Measurements from ENCODE around the gene RFT1. TPM values are rescaled to one million over a fixed set of nuclear protein-coding genes. Genes with fewer than 3 reads are reported as not detected.

Gene RFT1
- total RNA-seq, 4 donors from 2014 or later = 4.9 to 18.2 (median 12.8) TPM

DNA sequence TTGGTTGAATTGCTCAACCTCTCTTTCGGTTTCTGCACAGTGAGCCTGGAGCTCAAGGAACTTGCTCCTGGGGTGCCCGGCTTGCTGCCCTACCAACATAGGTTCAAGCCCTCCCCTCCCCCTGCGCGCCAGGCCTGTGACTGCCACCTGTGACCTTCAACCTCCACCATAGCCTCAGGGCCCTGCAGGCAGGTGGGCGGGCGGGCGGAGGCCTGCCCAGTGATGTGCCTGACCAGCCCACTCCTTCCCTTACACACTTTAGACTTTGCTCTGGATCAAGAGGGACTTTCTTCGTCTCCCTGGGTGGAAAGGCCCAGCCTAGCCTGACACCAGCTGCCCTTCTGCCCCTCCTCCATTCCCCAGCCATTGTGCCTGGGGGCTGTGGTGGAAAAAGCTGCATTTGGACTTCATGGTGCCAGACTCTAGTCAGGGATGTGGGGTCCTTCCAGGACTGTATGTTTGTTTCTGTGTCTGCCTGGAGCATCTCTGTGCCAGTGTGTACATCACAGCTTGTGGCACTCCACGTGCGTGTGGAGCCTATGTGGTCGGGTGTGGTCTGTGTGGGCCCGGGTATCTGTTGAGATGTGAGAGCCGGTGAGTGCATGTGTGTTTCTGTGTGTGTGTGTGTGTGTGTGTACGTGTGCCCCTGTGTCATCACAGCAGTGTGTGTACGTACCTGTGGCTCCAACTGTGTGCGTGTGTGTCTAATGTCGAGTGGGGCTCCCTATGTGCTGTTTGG is 40.3 kb upstream of the RFT1 start:
- DNase-seq = no peak
- H3K27ac ChIP-seq = peak overlapping the region in 1 of 4 donors; percentile 23
- WGBS, 2 donors = 62 to 75% methylated on average over 7 of the region's 17 CpGs
- H3K9me3 ChIP-seq = no peaks in the 10 kb centered on the region
- peaks cover 0 to 61% (median 6%) of the 10 kb centered on the region in 3 donors for H3K36me3 ChIP-seq
- H3K4me3 ChIP-seq = peak overlapping the region in 1 of 4 donors; percentile 12
- intact Hi-C loops (cut with DNase I) = no loop called here
- peaks cover 19 to 65% (median 35%) of the 10 kb centered on the region in 3 donors for H3K4me1 ChIP-seq
- no peaks in the 10 kb centered on the region for H3K27me3 ChIP-seq
- TF ChIP-seq POLR2A (IDR thresholded peaks at IDR 0.05) = no peak
- TF ChIP-seq, protein P1, sequence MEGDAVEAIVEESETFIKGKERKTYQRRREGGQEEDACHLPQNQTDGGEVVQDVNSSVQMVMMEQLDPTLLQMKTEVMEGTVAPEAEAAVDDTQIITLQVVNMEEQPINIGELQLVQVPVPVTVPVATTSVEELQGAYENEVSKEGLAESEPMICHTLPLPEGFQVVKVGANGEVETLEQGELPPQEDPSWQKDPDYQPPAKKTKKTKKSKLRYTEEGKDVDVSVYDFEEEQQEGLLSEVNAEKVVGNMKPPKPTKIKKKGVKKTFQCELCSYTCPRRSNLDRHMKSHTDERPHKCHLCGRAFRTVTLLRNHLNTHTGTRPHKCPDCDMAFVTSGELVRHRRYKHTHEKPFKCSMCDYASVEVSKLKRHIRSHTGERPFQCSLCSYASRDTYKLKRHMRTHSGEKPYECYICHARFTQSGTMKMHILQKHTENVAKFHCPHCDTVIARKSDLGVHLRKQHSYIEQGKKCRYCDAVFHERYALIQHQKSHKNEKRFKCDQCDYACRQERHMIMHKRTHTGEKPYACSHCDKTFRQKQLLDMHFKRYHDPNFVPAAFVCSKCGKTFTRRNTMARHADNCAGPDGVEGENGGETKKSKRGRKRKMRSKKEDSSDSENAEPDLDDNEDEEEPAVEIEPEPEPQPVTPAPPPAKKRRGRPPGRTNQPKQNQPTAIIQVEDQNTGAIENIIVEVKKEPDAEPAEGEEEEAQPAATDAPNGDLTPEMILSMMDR (IDR thresholded peaks at IDR 0.05) = no peak

DNA sequence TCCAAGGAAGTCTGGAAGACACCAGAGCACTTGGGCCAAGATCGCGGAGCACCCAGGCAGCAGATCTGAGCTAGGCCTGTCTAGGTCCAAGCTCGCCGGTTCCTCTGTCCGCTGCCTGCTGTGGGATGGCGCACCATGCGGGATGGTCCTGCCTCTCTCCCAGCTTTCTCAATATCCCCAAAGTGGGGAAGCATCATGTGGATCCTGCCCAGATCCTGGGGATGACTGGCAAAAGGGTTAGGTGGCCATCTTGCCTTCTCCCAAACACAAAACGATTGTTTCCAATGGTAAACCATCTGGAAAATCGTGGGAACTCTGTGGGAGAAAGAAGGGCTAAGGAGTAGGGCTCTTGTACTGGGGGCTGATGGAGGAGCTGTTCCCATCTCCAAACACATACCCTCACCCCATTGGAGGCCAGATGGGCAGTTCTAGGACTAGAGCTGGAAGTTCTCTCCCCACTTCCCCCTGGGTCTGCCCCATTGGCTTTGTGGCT is 39.6 kb upstream of the RFT1 start:
- peak overlapping the region in 3 of 4 donors; percentile 2 to 71 (median 36) for H3K27ac ChIP-seq
- H3K4me3 ChIP-seq = peak overlapping the region in 1 of 4 donors; percentile 31

DNA sequence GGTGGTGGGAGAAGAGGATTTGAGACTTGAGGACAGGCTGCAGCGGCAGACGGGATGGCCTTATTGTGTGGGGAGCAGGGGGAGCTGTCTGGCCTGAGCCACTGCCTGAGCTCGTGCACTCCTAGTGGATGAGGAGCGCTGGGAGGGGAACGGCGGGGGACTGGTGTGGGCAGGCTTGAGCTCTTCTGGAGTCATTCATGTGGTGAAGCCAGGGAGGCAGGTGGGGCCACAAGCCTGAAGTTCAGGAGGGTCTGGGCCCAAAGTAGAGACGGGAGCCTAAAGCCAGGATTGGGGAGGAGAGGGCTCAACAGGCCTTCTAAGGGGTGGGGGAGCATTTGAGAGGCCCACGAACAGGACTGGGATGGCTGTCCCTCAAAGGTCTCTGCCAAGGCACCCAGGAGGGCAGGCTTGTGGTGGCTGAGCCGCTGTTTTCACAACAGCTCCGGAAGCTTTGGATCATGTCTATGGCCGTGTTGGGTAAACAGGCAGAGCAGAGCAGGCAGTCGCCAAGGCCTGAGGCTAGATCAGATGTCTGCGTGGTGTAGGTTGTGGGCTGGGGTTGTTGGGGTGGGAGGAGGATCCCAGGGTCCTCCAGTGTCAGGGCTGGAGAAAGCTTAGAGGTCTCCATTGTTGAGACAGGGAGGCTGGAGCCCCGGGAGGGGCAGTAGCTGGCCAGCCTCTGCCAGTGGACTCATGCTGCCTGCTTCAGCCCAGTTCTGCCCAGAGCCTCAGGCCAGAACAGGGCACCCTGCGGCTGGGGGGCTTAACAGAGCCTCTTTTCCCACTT is 39.0 kb upstream of the RFT1 start:
- TF ChIP-seq POLR2A (IDR thresholded peaks at IDR 0.05) = no peak
- TF ChIP-seq, protein P1 (IDR thresholded peaks at IDR 0.05) = no peak
- intact Hi-C loops (cut with DNase I) = no loop called here
- Histone ChIP-seq H3K36me3 (peaks cover 0 to 48% (median 6%) of the 10 kb centered on the region in 3 donors), H3K27me3 (no peaks in the 10 kb centered on the region), H3K27ac (peak overlapping the region in 3 of 4 donors; percentile 2 to 71 (median 36)), H3K4me1 (peaks cover 29 to 78% (median 44%) of the 10 kb centered on the region in 3 donors), H3K9me3 (no peaks in the 10 kb centered on the region), H3K4me3 (peak overlapping the region in 1 of 4 donors; percentile 31)
- WGBS, 2 donors = 55 to 62% methylated on average over 9 to 13 of the region's 15 CpGs
- no peak for DNase-seq

More for the DNA sequence above, 39.6 kb upstream of the RFT1 start:
- Histone ChIP-seq H3K9me3 (no peaks in the 10 kb centered on the region), H3K36me3 (peaks cover 0 to 54% (median 6%) of the 10 kb centered on the region in 3 donors), H3K4me1 (peaks cover 22 to 71% (median 40%) of the 10 kb centered on the region in 3 donors), H3K27me3 (no peaks in the 10 kb centered on the region)
- no peak for TF ChIP-seq POLR2A (IDR thresholded peaks at IDR 0.05)
- TF ChIP-seq, protein P1 (IDR thresholded peaks at IDR 0.05) = no peak
- intact Hi-C loops (cut with DNase I) = no loop called here
- WGBS, 2 donors = 50 to 90% methylated on average over 1 to 2 of the region's 9 CpGs
- DNase-seq = no peak

DNA sequence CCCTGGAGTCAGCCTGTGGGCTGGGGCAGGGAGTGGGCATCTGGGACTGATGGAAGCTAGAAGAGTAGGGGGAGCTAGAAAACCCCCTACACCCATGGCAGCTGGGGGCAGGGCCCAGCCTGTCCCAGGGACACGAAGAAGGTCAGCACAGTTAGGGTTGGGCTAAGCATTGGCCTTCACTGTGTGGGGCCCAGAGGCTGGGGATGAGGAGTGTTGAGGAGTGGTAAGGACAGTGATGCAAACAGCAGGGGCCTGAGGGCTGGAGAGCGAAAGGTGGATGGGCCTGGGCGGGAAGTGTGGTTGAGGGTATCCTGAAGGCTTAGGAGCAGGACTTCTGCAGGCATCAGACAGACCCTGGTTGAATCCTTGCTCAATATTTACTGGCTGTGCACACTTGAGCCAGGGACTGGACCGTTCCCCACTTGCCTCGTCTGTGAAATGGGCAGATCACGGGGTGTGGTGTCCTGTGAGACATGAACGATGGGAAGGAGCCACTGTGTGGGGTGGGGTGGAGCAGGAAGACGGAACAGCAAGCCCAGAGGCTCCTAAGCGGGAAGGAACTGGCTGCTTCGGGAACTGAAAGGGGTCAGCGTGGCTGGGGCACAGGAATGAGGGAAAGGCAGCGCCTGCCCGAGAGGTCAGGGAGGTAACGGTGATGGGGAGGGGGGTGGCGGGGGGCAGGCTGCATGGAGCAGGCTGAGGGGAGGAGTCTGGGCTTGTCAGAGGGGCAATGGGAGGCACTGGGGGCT is 38.1 kb upstream of the RFT1 start:
- no peaks in the 10 kb centered on the region for H3K27me3 ChIP-seq
- H3K36me3 ChIP-seq = peaks cover 0 to 39% (median 6%) of the 10 kb centered on the region in 3 donors
- intact Hi-C loops (cut with DNase I) = no loop called here
- DNase-seq = no peak
- 81 to 90% methylated on average over 9 to 14 of the region's 15 CpGs for WGBS, 2 donors
- no peak for TF ChIP-seq POLR2A (IDR thresholded peaks at IDR 0.05)
- TF ChIP-seq, protein P1 (IDR thresholded peaks at IDR 0.05) = no peak
- H3K27ac ChIP-seq = peak overlapping the region in 2 of 4 donors; percentile 36 to 71
- peaks cover 29 to 87% (median 45%) of the 10 kb centered on the region in 3 donors for H3K4me1 ChIP-seq
- H3K9me3 ChIP-seq = no peaks in the 10 kb centered on the region
- peak overlapping the region in 1 of 4 donors; percentile 31 for H3K4me3 ChIP-seq

All from esophagus squamous epithelium (tissue), 5 donors.